Lung (tissue), 12 donors: ENCODE results near the gene THG1L. TPM values are rescaled to one million over a fixed set of nuclear protein-coding genes. Genes with fewer than 3 reads are reported as not detected.

Source experiments
- ATAC-seq: fragments of 200-7000 bp; cut with Tn5 transposase; one replicate; pipeline ENCODE4 v1.9.1; 2020; ENCODE audit warnings: moderate number of reproducible peaks; ENCODE audit not compliant: insufficient read depth, low FRiP score
- DNase-seq, 3 donors: peaks; one replicate each; pipeline ENCODE4 v3.0.0-alpha.2; 2013 to 2017
- H3K27ac ChIP-seq, 2 donors: one replicate each; pipeline ENCODE4 v1.5.1; 2013; ENCODE audit warnings: mild to moderate bottlenecking in 2 of 2, moderate library complexity in 2 of 2, control low read depth in 1 of 2, inconsistent platforms in 1 of 2, low read depth in 1 of 2, low read length in 1 of 2
- H3K27me3 ChIP-seq, 3 donors: one replicate each; pipeline ENCODE4 v1.5.1; 2013; ENCODE audit warnings: low read length in 2 of 3; ENCODE audit not compliant: control insufficient read depth in 3 of 3, insufficient read depth in 3 of 3
- H3K36me3 ChIP-seq, 4 donors: one replicate each; pipeline ENCODE4 v1.5.1; 2013; ENCODE audit warnings: low read length in 4 of 4, mild to moderate bottlenecking in 1 of 4, moderate library complexity in 1 of 4; ENCODE audit not compliant: control insufficient read depth in 4 of 4, insufficient read depth in 4 of 4
- H3K4me1 ChIP-seq, 5 donors: one replicate each; pipeline ENCODE4 v1.5.1; 2013; ENCODE audit warnings: low read length in 5 of 5, mild to moderate bottlenecking in 2 of 5, moderate library complexity in 1 of 5; ENCODE audit not compliant: control insufficient read depth in 5 of 5, insufficient read depth in 5 of 5
- H3K4me3 ChIP-seq: one replicate; pipeline ENCODE4 v1.5.1; 2013; ENCODE audit warnings: mild to moderate bottlenecking, control low read depth, moderate library complexity
- H3K9ac ChIP-seq, 2 donors: one replicate each; pipeline ENCODE4 v1.5.1; 2013; ENCODE audit warnings: low read length in 2 of 2, control low read depth in 1 of 2; ENCODE audit not compliant: insufficient read depth in 1 of 2
- H3K9me3 ChIP-seq, 4 donors: one replicate each; pipeline ENCODE4 v1.5.1; 2013; ENCODE audit warnings: low read length in 3 of 4, mild to moderate bottlenecking in 1 of 4, moderate library complexity in 1 of 4; ENCODE audit not compliant: control insufficient read depth in 4 of 4, insufficient read depth in 3 of 4
- WGBS, 2 donors: extraction: QIAGEN DNeasy Blood & Tissue Kit; methylation state at CpG; one replicate each; pipeline ENCODE4 v1.1.7; 2013; 5-methylcytosine and 5-hydroxymethylcytosine counted together
- polyA plus RNA-seq, 2 donors: library from polyadenylated mRNA; stranded (reverse); fragments of 200-250 nt; gene quantifications; one replicate each; pipeline ENCODE4 v1.2.1, GENCODE V29; 2013
- total RNA-seq, 2 donors: library from RNA; depleted of rRNA in 1 of 2; stranded (reverse); fragments of >200 nt in 1 of 2; gene quantifications; one replicate each; pipeline ENCODE4 v1.2.1, GENCODE V29; 2014 to 2021
- TF ChIP-seq, protein P1 (sequence below): IDR thresholded peaks from 2 replicates; pipeline ENCODE4 v1.5.1; 2012; ENCODE audit warnings: mild to moderate bottlenecking; ENCODE audit errors: control extremely low read depth, extremely low read depth
- donor health status: control.
- donor health status: control.
- donor health status: Bipolar disorder and iron deficiency.
- donor health status: healthy.
- donor health status: DM: yes; HTN: yes; CAD: no.

Gene THG1L
- total and polyA plus RNA-seq, 4 donors: 8.0 to 22.0 (median 12.1) TPM

DNA sequence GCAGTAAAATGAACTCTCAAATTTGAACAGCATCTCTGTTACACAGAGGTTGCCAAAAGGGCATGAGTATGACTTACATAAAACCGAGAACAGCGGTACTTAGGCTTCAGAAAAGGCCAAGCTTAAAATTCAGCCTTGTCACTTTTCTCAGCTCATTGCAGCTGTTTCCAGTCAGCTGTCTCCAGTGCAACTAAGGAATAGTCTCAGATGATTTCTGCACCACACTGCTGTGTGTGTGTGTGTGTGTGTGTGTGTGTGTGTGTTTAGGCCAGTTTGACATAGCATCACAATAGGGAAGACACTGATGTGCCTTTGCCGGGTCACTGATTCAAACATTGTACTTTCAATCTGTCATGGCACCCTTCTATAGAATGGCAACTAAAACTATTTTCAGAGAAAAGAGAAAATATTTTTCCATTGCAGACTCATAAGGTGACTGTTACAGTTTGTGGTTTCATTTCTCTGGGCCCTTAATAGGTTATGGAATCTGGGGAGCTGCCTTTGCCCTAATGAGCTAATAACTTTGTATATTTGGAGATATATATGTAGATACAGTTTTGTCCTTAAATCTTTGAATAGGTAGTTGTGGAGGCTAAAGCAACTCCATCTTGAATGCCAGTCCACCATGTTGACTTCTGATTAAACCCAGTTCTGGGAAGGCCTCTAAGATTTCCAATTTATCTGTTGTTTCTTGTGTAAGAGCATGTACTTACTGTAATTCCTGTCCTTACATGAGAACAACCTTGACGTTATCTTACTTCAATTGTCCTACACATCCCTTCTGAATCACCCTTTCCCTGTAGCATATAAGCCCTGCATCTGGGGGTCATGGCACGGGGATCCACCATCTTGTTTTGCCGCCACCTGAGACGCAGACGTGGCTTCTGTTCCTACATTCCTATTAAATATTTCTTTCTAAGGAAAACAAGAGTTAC, 16.8 kb downstream of the THG1L start:
- Histone ChIP-seq H3K9ac (no peak overlapping the region), H3K4me3 (no peak overlapping the region), H3K9me3 (no peaks in the 10 kb centered on the region), H3K27ac (no peak overlapping the region), H3K36me3 (peaks cover 0 to 6% (median 0%) of the 10 kb centered on the region in 4 donors), H3K4me1 (peaks cover 4 to 8% (median 6%) of the 10 kb centered on the region in 5 donors), H3K27me3 (no peaks in the 10 kb centered on the region)
- 93 to 96% methylated on average over 8 of the region's 8 CpGs for WGBS, 2 donors
- TF ChIP-seq, protein P1, sequence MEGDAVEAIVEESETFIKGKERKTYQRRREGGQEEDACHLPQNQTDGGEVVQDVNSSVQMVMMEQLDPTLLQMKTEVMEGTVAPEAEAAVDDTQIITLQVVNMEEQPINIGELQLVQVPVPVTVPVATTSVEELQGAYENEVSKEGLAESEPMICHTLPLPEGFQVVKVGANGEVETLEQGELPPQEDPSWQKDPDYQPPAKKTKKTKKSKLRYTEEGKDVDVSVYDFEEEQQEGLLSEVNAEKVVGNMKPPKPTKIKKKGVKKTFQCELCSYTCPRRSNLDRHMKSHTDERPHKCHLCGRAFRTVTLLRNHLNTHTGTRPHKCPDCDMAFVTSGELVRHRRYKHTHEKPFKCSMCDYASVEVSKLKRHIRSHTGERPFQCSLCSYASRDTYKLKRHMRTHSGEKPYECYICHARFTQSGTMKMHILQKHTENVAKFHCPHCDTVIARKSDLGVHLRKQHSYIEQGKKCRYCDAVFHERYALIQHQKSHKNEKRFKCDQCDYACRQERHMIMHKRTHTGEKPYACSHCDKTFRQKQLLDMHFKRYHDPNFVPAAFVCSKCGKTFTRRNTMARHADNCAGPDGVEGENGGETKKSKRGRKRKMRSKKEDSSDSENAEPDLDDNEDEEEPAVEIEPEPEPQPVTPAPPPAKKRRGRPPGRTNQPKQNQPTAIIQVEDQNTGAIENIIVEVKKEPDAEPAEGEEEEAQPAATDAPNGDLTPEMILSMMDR: no peak
- DNase-seq (peak in 1 of 3 donors; percentile 9), ATAC-seq (no peak)

DNA sequence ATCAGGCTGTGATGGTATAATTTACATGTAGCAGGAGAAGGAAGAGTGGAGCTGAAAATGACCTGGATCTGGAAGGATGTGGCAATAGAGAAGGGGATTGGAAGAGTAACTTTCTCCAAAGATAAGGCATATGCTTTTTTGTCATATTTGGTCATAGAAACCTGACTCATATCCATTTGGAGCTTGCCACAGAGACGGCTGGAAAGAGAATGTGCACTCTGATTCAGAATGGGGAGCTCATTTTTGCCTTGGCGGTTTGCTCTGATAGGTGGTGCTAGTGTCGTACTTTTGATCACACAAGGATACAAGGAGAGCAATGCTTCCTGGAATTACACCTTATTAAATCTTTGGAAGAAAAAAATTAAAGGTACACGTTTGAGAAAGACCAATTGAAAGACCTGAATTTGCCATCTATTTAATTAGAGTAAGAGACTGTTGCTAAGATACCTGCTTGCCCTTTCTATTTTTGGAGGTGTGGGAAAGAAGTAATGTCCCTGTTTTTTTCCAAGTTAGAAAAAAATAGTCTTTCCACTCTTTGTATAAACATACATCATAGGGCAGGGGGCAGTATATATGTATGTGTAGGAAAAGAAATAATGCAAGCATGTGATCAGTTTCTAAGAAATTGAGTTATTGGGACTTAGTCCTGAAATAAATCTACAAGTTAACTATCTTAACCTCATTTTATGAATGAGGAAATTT, 17.7 kb downstream of the THG1L start:
- Histone ChIP-seq H3K9ac (no peak overlapping the region), H3K9me3 (no peaks in the 10 kb centered on the region), H3K36me3 (peaks cover 0 to 8% (median under 1%) of the 10 kb centered on the region in 4 donors), H3K4me1 (peaks cover 4 to 8% (median 6%) of the 10 kb centered on the region in 5 donors), H3K27me3 (no peaks in the 10 kb centered on the region), H3K27ac (no peak overlapping the region), H3K4me3 (no peak overlapping the region)
- TF ChIP-seq, protein P1: no peak
- DNase-seq (no peak), ATAC-seq (no peak)
- WGBS, 2 donors: 80 to 90% methylated on average over 4 of the region's 4 CpGs

GRCh38 chr5:157749462-157749799, 18.2 kb downstream of the THG1L start:
- no peak overlapping the region for H3K9ac ChIP-seq
- ATAC-seq: no peak
- 86% methylated on average over 11 of the region's 11 CpGs for WGBS, 2 donors

More at GRCh38 chr5:157749462-157749799, 18.2 kb downstream of the THG1L start:
- H3K9me3 ChIP-seq: no peaks in the 10 kb centered on the region
- no peak overlapping the region for H3K4me3 ChIP-seq
- H3K27ac ChIP-seq: no peak overlapping the region
- peaks cover 4 to 8% (median 5%) of the 10 kb centered on the region in 5 donors for H3K4me1 ChIP-seq
- TF ChIP-seq, protein P1: no peak
- H3K27me3 ChIP-seq: no peaks in the 10 kb centered on the region
- H3K36me3 ChIP-seq: peaks cover 0 to 11% (median 1%) of the 10 kb centered on the region in 4 donors
- no peak for DNase-seq
